Measurements from ENCODE around the gene SNX13.

GRCh38 chr7:17915168-17915567, 25.1 kb downstream of the SNX13 start:
- no peak for TF ChIP-seq CTCF (IDR thresholded peaks at IDR 0.05; ENCODE audit: poor library complexity)
- TF ChIP-seq EZH2 (IDR thresholded peaks at IDR 0.05; ENCODE audit: borderline replicate concordance): no peak

Measured in hepatocyte (in vitro differentiated cells).